ENCODE data around the gene TMTC1.
"Not testable (repeated sequence)": the region's sequence is repeated elsewhere in the genome, so short reads cannot be mapped to it uniquely, and the experiment has no call there.

Gene TMTC1

GRCh38 chr12:29569132-29569757 lies 214.5 kb downstream of the TMTC1 start:
- peak; percentile 30 for DNase-seq (ENCODE audit: low spot score)

GRCh38 chr12:29566441-29566840 lies 217.3 kb downstream of the TMTC1 start:
- DNase-seq (ENCODE audit: low spot score), result no peak

DNA sequence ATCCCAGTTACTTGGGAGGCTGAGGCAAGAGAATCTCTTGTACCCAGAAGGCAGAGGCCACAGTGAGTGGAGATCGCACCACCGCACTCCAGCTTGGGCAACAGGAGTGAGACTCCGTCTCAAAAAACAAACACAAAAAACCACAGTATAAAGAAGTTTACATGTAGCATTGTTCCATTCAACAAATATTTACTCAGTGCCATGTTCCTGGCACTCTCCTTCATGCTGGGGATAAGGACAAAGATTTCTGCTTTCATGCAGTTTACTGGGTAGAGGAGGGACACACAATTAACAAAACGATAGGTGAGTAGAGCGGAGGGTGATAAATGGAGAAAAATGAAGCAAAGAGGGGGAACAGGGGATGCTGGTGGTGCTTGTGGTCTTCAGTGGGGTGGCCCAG lies 218.0 kb downstream of the TMTC1 start:
- DNase-seq (ENCODE audit: low spot score), result no peak

GRCh38 chr12:29564925-29565324 lies 218.8 kb downstream of the TMTC1 start:
- no peak for DNase-seq (ENCODE audit: low spot score)

GRCh38 chr12:29563636-29564035 lies 220.1 kb downstream of the TMTC1 start:
- DNase-seq (ENCODE audit: low spot score), result no peak

GRCh38 chr12:29563071-29563470 lies 220.7 kb downstream of the TMTC1 start:
- no peak for DNase-seq (ENCODE audit: low spot score)

DNA sequence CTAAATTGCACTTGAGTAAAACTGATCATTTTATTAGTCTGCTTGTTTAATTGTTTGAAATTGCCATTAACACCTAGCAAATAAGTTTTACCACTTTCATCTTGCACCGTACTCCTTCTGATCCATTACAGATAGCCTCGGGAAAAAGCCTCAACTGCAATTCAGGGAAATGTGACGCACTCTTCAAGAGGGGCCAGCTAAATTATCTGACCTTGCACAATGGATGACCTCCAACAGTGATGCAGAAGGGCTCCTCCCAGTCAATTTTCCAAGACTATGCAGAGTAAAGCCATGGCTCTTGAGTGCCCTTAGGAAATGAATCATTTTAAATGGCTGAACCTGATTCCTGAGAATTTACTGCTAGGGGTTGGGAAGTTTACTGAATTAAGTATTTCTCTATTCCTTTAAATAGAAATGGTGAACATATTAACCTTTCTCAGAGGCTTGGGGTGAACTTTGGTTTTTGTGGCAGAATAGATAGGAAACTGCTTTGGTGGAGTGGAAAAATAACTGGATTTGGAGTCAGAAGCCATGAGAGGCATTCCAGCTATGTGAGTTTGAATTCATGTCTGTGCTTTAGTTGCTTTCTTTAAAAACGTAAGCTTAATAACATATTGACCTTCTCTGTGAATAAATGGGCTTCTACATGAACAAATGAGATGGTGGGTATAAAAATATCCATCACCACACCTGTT lies 221.5 kb downstream of the TMTC1 start:
- peak; percentile 44 for DNase-seq (ENCODE audit: low spot score)

- no peak for DNase-seq (ENCODE audit: low spot score)
Measured at GRCh38 chr12:29561664-29562071, 222.1 kb downstream of the TMTC1 start.

- no peak for DNase-seq (ENCODE audit: low spot score)
Measured at GRCh38 chr12:29559198-29559597, 224.5 kb downstream of the TMTC1 start.

GRCh38 chr12:29556363-29556762 lies 227.4 kb downstream of the TMTC1 start:
- DNase-seq (ENCODE audit: low spot score), result no peak

- DNase-seq (ENCODE audit: low spot score), result not testable (repeated sequence)
Measured at GRCh38 chr12:29555451-29555850, 228.3 kb downstream of the TMTC1 start.

GRCh38 chr12:29552994-29553748 lies 230.6 kb downstream of the TMTC1 start:
- no peak for DNase-seq (ENCODE audit: low spot score)

- peak; percentile 65 for DNase-seq (ENCODE audit: low spot score)
Measured at GRCh38 chr12:29552324-29552927, 231.3 kb downstream of the TMTC1 start.

- no peak for DNase-seq (ENCODE audit: low spot score)
Measured at GRCh38 chr12:29551812-29552211, 231.9 kb downstream of the TMTC1 start.

- no peak for DNase-seq (ENCODE audit: low spot score)
Measured at GRCh38 chr12:29547864-29548263, 235.9 kb downstream of the TMTC1 start.

DNA sequence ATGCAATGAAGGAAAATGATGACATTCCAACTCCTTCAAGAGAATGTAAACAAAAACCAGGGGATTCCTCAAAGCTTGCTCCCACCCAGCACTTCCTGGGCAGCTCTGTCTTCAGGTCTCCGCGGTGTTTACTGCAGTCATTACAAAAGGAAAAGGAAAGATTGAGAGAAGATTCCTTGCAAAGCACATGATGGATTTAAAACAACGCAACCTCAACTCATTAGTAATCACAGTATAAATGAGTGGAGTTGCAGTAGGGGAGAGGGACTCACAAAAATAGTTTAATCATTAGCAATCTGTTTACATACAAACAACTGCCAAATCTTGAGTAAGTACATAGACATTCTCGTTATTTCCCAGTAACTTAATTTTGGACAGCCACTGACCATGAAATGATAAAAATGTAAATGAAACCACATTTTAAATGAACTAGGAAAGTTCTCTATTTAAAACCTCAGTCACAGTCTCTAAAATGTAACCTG lies 236.6 kb downstream of the TMTC1 start:
- peak; percentile 66 for DNase-seq (ENCODE audit: low spot score)

- no peak for DNase-seq (ENCODE audit: low spot score)
Measured at GRCh38 chr12:29546000-29546399, 237.7 kb downstream of the TMTC1 start.

DNA sequence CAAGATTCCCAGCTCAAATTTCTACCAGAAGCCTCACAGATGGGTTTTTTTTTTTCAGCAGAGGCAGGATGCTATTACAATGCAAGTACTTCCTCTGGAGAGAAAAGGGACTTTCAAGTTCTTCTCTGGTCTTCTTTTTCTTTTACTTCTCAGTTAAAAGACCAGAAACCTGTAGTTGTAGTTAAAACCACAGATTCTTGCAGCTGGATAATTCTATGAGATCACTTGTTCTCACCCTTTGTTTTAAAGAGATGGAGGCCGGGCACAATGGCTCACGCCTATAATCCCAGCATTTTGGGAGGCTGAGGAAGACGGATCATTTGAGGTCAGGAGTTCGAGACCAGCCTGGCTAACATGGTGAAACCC lies 238.7 kb downstream of the TMTC1 start:
- DNase-seq (ENCODE audit: low spot score), result no peak

DNA sequence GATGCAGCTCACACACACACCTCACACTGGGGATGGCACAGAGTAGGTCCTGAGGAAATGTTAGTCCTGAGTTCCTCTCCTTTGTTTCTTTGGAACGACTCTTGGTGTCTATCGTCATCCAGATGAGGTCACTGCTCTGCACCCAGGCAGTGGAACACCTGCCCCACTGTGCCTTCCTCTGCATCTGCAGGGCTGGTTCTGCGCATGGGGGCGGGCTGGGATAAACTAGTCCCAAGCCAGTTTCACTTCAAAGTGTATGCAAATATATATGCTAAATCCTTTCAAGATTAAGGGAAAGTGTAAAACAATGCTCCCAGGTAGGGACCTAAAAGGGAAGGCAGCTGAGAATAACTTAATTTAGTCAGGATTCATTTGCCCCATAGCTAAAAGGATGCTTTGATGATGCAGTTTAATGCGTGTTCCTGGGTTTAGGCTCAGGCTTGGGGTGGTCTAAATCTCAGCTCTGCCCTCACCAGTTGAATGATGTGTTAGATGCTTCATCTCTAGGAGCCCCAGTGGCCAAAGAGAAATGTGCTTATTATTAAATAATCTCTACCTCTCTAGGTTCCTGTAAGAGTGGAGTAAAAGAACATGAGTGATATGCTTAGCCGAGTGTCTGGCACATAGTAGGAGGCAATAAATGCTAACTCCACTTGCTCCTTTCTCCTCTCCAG lies 239.2 kb downstream of the TMTC1 start:
- no peak for DNase-seq (ENCODE audit: low spot score)

GRCh38 chr12:29543036-29543435 lies 240.7 kb downstream of the TMTC1 start:
- DNase-seq (ENCODE audit: low spot score), result no peak

DNA sequence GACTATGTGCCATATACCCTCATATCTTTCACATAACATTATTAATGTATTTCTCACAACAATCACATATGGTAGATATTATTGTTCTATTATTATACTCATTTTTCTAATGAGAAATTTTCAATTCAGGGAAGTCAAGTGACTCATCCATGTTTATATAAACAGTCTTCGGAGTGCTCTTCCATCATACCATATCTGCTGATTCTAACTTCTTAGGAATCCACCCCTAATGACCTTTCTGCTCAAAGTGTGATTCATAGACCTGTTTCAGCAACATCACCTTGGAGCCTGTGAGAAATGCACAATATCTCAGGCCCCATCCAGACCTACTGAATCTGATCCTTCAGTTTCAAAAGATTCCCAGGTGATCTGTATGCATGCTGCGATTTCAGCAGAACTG lies 246.4 kb downstream of the TMTC1 start:
- DNase-seq (ENCODE audit: low spot score), result peak; percentile 9

DNA sequence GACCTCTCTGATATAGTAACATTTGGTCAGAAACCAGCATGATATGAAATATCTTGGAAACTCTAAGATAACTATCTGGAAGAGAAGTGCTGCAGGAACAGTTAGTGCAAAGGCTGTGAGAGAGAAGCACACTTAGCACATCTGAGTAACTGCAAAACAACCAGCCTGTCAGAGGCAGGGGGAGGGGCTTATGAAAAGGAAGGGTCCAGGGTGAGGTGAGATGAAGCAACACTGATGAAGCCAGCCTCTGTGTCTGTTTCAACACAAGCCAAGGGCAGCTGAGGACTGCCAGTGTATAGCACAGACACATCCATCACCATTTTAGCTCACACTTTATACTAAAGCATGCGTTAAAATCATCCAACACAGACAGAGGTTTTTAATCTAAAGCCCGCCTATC lies 248.8 kb downstream of the TMTC1 start:
- no peak for DNase-seq (ENCODE audit: low spot score)

Measured in AG08395 (cell line).